Measurements from ENCODE around the gene FOXO3. TPM values are rescaled to one million over a fixed set of nuclear protein-coding genes. Genes with fewer than 3 reads are reported as not detected.

FOXO3 gene
- total and polyA plus RNA-seq, 2 of the 13 experiments (the other 11 are each of a cell fraction or from before 2014, with no cell fraction given), result 16.0 to 22.5 TPM

- TF ChIP-seq ZNF672 (CRISPR knock-in tag; IDR thresholded peaks at IDR 0.05) (no peak), SIX1 (CRISPR knock-in tag; IDR thresholded peaks at IDR 0.05; ENCODE audit: borderline replicate concordance) (no peak), ZNF678 (CRISPR knock-in tag; IDR thresholded peaks at IDR 0.05) (no peak), DR1 (CRISPR knock-in tag; IDR thresholded peaks at IDR 0.05) (no peak), ZNF772 (CRISPR knock-in tag; IDR thresholded peaks at IDR 0.05) (0 out of 2 replicates have a peak, but pooled peaks have one; percentile 41), JUN (CRISPR knock-in tag; IDR thresholded peaks at IDR 0.05) (peak; percentile 74; the same call in 1 of the 2 replicates), PHF5A (CRISPR knock-in tag; IDR thresholded peaks at IDR 0.05; ENCODE audit: low read depth, unreplicated experiment) (no peak), GABPB1 (CRISPR knock-in tag; IDR thresholded peaks at IDR 0.05) (peak; percentile 75; the same call in 1 of the 2 replicates), HOXA5 (CRISPR knock-in tag; IDR thresholded peaks at IDR 0.05) (no peak), TOPORS (CRISPR knock-in tag; IDR thresholded peaks at IDR 0.05) (0 out of 2 replicates have a peak, but pooled peaks have one; percentile 46), XRCC5 (optimal IDR thresholded peaks at IDR 0.05; ENCODE audit: low read length) (peak; percentile 81), PAXIP1 (CRISPR knock-in tag; conservative IDR thresholded peaks at IDR 0.05) (no peak), KDM4B (CRISPR knock-in tag; IDR thresholded peaks at IDR 0.05) (no peak), HINFP (CRISPR knock-in tag; IDR thresholded peaks at IDR 0.05; ENCODE audit: low read depth) (no peak; the same call in 1 of the 2 replicates), ZBTB14 (CRISPR knock-in tag; IDR thresholded peaks at IDR 0.05) (peak; percentile 93), ARNT (IDR thresholded peaks at IDR 0.05) (no peak), KDM2A (CRISPR knock-in tag; IDR thresholded peaks at IDR 0.05; ENCODE audit: borderline replicate concordance, low read depth) (peak; percentile 88; the same call in 1 of the 2 replicates), ADNP (CRISPR knock-in tag; IDR thresholded peaks at IDR 0.05) (no peak), ZNF713 (CRISPR knock-in tag; IDR thresholded peaks at IDR 0.05) (no peak), DRAP1 (CRISPR knock-in tag; IDR thresholded peaks at IDR 0.05) (peak; percentile 67; the same call in 1 of the 2 replicates), ZNF616 (CRISPR knock-in tag; IDR thresholded peaks at IDR 0.05; ENCODE audit: low read depth) (no peak)
- TF ChIP-seq, protein P1, sequence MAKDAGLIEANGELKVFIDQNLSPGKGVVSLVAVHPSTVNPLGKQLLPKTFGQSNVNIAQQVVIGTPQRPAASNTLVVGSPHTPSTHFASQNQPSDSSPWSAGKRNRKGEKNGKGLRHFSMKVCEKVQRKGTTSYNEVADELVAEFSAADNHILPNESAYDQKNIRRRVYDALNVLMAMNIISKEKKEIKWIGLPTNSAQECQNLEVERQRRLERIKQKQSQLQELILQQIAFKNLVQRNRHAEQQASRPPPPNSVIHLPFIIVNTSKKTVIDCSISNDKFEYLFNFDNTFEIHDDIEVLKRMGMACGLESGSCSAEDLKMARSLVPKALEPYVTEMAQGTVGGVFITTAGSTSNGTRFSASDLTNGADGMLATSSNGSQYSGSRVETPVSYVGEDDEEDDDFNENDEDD (CRISPR knock-in tag; IDR thresholded peaks at IDR 0.05; ENCODE audit: borderline replicate concordance), result peak; percentile 72; the same call in 1 of the 2 replicates
Observed at GRCh38 chr6:108558372-108559096, 2.2 kb upstream of the FOXO3 start (continued).
